PC-9 (cell line): Measurements from ENCODE around the gene GDPD5.

Source experiments
- EZH2 ChIP-seq: fragments of 200-600 bp; sonication (generic); IDR thresholded peaks from 2 replicates; pipeline ENCODE4 v1.8.0; 2017; ENCODE audit warnings: antibody characterized with exemption, low read depth
- TF ChIP-seq, protein P1 (sequence below): fragments of 200-600 bp; sonication (generic); conservative IDR thresholded peaks from 2 replicates; pipeline ENCODE4 v1.6.1; 2017; ENCODE audit warnings: mixed run types, antibody characterized with exemption, mild to moderate bottlenecking, moderate library complexity

DNA sequence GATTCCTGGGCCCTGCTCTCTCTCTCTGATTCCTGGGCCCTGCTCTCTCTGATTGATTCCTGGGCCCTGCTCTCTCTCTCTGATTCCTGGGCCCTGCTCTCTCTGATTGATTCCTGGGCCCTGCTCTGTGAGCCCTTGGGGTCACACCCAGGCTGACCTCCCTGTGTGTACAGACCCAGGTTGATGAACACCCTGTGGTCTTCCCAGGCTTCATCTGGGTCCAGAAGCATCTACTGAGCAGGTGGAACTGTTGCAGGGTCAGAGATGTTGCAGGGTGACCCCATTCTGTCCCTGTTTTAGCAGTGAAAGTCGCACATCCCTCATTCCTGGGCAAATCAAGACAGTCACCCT is 16.3 kb upstream of the GDPD5 start:
- no peak for TF ChIP-seq EZH2
- TF ChIP-seq, protein P1, sequence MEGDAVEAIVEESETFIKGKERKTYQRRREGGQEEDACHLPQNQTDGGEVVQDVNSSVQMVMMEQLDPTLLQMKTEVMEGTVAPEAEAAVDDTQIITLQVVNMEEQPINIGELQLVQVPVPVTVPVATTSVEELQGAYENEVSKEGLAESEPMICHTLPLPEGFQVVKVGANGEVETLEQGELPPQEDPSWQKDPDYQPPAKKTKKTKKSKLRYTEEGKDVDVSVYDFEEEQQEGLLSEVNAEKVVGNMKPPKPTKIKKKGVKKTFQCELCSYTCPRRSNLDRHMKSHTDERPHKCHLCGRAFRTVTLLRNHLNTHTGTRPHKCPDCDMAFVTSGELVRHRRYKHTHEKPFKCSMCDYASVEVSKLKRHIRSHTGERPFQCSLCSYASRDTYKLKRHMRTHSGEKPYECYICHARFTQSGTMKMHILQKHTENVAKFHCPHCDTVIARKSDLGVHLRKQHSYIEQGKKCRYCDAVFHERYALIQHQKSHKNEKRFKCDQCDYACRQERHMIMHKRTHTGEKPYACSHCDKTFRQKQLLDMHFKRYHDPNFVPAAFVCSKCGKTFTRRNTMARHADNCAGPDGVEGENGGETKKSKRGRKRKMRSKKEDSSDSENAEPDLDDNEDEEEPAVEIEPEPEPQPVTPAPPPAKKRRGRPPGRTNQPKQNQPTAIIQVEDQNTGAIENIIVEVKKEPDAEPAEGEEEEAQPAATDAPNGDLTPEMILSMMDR, result no peak
